NCI-H510A (cell line): ENCODE measurements around the gene COA1.
"Not testable (repeated sequence)": the region's sequence is repeated elsewhere in the genome, so short reads cannot be mapped to it uniquely, and the experiment has no call there.

ENCODE experiments used
- DNase-seq: peaks from one replicate; lab custom pipeline; 2025; lab: John Stamatoyannopoulos, UW

The COA1 gene

DNA sequence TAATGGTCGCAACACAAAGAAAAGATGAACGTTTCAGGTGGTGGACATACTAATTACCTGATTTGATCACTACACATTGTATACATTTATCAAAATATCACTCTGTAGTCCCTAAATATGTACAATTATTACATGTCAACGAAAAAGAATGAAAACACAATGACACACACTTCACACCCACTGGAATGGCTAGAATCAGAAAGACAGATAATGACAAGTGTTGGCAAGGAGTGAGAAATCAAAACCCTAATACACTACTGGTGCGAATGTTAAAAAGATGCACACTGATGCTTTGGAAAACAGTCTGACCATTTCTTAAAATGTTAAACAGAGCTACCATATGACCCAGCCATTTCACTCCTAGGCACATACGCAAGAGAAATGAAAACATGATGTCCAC is 2.3 kb downstream of the COA1 start:
- DNase-seq: no peak

- no peak for DNase-seq
Measured at GRCh38 chr7:43726466-43726865, 2.9 kb downstream of the COA1 start.

DNA sequence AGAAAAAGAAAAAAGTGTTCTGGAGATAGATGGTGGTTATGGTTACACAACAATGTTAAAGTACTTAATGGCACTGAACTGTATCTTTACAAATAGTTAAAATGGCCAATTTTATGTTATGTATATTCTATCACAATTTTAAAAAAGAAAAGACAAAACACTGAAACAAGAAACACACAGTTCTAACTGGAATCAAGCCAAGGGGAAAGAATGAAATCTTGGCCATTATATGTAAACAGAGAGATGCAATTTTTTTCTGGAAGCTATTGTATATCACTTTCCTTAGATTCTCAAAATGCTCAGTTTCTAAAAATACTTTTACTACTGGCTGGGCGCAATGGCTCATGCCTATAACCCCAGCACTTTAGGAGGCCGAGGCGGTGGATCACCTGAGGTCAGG is 4.1 kb downstream of the COA1 start:
- DNase-seq: no peak

- DNase-seq: no peak
Measured at GRCh38 chr7:43723007-43723341, 6.3 kb downstream of the COA1 start.

DNA sequence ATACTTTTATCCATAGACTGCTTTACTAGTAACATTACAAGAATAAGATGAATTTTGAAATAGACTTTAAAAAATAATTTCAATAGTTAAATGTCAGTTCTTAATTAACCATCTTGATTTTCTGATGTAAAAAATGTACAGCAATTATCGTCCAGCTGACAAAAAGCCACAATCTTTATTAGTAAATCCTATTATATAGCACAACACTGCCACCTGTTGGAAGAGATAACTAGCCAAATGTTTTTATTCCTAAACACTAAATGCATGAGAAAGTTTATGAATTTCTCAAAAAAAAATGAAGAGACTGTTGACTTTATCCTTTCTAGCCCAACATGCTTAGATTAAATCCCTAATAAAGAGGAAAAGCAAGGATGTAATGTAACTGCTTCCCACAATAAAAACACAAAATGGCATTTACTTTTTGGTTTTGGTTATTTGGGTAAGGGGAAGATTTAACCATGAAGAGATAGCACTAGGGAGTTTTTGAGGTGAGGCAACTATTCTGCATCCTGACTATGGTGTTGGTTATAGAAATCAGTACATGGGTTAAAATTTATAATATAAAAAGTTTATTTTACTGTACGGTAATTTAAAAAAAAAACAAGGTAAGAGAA is 8.0 kb downstream of the COA1 start:
- no peak for DNase-seq

DNA sequence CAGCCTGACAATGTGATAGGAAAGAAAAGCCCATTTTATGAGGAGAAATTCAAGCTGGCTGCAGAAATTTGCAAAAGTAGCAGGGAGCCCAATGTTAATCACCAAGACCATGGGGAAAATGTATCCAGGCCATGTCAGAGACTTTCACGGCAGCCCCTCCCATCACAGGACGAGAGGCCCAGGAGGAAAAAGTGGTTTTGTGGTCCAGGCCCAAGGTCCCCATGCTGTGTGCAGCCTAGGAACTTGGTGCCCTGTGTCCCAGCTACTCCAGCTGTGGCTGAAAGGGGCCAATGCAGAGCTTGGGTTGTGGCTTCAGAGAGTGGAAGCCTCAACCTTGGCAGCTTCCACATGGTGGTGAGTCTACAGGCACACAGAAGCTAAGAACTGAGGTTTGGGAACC is 12.7 kb downstream of the COA1 start:
- DNase-seq: no peak

GRCh38 chr7:43715966-43716365 is 13.4 kb downstream of the COA1 start:
- DNase-seq: not testable (repeated sequence)

- no peak for DNase-seq
Measured at GRCh38 chr7:43711503-43711902, 17.8 kb downstream of the COA1 start.

DNA sequence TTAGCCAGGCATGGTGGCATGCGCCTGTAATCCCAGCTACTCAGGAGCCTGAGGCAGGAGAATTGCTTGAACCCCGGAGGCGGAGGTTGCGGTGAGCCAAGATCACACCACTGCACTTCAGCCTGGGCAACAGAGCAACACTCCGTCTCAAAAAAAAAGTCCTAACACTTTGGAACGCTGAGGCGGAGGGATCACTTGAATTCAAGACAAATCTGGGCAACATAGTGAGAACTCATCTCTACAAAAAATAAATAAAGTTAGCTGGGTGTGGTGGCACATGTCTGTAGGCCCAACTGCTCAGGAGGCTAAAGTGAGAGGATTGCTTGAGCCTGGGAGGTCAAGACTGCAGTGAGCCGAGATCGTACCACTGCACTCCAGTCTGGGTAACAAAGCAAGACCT is 21.3 kb downstream of the COA1 start:
- DNase-seq: not testable (repeated sequence)

DNA sequence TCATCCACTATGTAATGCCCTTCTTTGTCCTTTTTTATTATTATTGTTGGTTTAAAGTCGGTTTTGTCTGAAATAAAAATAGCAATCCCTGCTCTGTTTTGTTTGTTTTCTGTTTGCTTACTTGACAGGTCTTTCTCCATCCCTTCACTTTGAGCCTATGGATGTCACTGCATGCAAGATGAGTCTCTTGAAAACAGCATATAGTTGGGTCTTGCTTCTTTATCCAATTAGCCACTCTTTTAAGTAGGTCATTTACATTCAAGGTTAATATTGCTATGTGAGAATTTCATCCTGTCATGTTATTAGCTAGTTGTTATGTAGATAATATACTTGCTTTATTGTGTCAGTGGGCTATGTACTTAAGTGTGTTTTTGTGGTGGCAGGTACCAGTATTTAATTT is 25.8 kb downstream of the COA1 start:
- no peak for DNase-seq

GRCh38 chr7:43702974-43703373 is 26.3 kb downstream of the COA1 start:
- DNase-seq: no peak

DNA sequence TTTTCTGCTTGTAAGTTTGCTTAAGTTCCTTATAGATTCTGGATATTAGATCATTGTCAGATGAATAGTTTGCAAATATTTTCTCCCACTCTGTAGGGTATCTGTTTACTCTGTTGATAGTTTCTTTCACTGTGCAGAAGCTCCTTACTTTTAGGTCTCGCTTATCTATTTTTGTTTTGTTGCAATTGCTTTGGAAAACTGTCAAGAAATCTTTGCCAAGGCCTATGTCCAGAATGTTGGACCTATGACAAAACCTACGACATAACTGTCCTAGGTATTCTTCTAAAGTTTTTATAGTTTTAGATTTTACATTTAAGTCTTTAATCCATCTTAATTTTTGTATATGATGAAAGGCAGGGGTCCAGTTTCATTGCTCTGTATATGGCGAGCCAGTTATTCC is 27.4 kb downstream of the COA1 start:
- no peak for DNase-seq

GRCh38 chr7:43701500-43701854 is 27.8 kb downstream of the COA1 start:
- no peak for DNase-seq

DNA sequence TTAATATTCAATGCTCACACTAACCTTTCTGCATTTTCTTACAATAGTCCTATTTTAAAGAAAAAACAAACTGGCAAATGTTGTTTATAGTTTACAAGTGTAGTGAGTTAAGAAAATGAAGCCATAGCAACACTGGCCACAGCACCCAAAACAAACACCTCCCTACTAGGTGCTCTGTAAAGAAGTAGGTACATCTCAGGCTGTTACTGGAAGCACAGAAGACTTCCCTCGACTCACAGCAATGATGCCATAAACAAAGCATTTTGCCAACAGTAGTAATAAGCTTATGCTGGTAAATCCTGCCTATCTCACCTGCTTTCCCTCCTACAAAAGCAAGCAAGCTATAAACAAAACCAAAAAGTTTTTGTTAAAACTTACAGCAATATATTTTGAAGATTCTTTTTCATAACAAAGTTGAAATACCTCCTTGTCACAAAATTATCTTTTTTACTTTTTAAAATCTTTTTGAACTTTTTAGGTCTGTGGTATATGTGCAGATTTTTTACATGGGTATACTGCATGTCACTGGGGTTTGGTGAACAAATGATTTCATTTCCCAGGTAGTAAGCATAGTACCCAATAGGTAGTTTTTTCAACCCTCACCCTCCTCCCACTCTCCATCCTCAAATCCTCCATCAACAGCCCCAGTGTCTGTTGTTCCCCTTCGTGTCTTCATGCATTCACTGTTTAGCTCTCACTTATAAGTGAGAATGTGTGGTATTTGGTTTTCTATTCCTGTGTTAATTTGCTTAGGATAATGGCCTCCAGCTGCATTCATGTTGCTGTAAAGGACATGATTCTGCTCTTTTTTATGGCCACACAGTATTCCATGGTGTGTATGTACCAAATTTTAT is 28.4 kb downstream of the COA1 start:
- no peak for DNase-seq

GRCh38 chr7:43700059-43700501 is 29.2 kb downstream of the COA1 start:
- DNase-seq: no peak

DNA sequence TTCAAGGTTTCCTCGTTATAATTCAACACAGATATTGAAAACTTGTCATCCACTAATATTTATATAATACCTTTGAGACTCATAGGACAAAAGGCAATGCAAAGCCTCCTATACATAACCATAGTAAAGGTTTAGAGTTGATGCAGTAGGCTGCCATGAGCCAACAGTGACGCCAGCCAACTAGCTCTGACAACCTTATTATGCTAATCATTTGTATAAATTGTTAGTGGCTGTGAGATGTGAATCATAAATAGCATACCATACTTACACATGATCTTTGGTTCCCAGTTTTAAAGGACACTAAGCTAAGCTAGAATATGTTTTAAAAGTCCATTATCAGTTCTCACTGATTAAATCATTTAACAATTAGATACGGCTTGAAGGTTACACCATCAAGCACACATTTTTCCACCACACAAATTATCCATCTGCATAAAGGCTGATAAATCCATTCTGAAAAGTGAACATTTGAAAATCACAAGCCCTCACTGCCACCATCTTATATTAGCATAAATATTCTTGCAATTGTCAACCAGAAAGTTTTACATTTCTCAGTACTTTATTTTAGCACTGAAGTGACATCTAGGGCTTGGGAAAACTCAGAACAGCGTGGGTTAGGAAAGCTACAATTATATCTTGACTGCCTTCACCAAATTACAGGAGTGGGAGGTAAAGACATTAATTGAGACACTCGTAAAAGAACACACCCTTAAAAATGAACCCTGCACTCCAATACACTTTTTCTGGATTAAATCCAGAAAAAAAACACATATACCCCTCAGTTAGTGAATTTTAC is 30.7 kb downstream of the COA1 start:
- DNase-seq: no peak

DNA sequence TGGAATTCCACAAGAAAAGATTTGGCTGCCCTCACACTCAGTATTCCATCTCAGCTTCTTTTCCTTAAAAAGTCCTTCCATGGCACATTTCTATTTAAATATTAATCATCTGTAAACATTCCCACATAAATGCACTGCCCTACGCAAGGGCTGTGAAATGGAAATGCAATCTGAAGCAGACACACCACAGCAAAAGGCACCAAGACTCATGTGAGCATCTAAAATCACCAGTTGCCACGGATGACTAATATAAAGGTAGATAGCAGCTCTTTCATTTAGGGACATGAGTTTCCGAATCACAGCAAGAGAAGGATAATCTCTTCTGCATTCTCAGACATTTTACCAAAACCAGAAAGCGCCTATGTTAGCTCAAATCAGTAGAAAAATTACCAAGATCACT is 31.6 kb downstream of the COA1 start:
- DNase-seq: no peak

- no peak for DNase-seq
Measured at GRCh38 chr7:43695365-43695764, 34.0 kb downstream of the COA1 start.

GRCh38 chr7:43694399-43694748 is 34.9 kb downstream of the COA1 start:
- DNase-seq: no peak

- no peak for DNase-seq
Measured at GRCh38 chr7:43693687-43694398, 35.5 kb downstream of the COA1 start.

DNA sequence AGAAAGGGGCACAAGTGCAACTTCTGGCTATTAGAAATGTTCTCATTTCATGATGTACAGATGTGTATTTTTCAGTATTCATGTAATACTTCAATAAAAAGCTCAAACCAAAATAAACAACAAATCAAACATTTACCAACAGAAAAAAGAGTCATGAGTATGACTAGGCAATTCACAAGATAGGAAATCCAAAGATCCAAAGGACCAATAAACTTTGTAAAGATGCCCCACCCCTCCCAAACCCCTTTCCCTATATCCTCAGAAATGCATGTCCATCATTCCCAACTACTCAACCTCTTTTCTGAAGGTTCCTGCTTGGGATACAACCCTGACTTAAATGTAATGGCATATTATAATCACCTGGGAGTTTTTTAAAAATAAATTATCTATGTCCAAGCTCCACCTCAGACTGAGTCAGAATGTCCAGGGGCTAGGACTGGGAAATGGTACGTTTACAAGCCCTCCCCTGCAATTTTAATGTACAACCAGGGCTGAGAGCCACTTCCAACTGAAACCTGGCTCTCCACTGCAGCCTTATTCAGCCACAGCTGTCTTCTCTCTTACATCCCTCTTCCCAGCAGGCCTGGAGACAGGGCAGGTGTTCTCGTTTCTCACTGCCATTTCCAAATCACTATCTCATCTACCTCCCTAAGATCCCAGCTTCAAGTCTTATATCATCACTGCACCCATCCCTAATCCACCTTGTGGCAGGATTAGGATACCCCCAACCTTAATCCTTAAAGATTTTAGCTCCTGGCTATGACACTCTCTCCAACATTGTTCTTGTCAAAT is 36.5 kb downstream of the COA1 start:
- DNase-seq: no peak

DNA sequence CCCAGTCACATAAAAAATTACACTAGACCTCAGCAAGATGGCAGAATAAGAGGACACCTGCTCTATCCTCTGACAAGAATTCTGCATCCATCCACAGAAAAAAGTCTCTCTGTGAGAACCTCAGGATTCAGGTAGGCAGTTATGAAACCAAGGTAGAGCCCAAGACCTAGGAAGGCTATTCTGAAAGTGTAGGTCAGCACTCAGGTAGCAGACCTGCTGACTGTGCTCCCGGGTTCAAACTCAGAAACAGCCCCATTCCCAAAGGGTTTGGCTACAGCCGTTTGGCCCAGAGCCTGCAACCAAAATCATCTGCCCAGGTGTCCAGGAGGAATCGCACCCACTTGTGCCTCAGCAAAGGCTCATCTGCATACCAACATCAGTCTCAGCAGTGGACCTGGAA is 37.7 kb downstream of the COA1 start:
- DNase-seq: no peak
